ENCODE results near the gene NYAP2.

- no peak for TF ChIP-seq EZH2phosphoT487 (IDR thresholded peaks at IDR 0.05; ENCODE audit: borderline replicate concordance)
- TF ChIP-seq, protein P1, sequence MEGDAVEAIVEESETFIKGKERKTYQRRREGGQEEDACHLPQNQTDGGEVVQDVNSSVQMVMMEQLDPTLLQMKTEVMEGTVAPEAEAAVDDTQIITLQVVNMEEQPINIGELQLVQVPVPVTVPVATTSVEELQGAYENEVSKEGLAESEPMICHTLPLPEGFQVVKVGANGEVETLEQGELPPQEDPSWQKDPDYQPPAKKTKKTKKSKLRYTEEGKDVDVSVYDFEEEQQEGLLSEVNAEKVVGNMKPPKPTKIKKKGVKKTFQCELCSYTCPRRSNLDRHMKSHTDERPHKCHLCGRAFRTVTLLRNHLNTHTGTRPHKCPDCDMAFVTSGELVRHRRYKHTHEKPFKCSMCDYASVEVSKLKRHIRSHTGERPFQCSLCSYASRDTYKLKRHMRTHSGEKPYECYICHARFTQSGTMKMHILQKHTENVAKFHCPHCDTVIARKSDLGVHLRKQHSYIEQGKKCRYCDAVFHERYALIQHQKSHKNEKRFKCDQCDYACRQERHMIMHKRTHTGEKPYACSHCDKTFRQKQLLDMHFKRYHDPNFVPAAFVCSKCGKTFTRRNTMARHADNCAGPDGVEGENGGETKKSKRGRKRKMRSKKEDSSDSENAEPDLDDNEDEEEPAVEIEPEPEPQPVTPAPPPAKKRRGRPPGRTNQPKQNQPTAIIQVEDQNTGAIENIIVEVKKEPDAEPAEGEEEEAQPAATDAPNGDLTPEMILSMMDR (conservative IDR thresholded peaks at IDR 0.05; ENCODE audit: low read length), result no peak
Observed at GRCh38 chr2:225428360-225428759, 28.9 kb downstream of the NYAP2 start.
